Neural progenitor cell (in vitro differentiated cells): ENCODE measurements around the gene NCKIPSD. TPM values are rescaled to one million over a fixed set of nuclear protein-coding genes. Genes with fewer than 3 reads are reported as not detected.

Experiments
- DNase-seq: peaks from one replicate; pipeline ENCODE4 v3.0.0-alpha.2; 2016; ENCODE audit warnings: low spot score
- H2AFZ ChIP-seq: fragments of 200-600 bp; sonication (generic); replicated peaks from 2 replicates; pipeline ENCODE4 v1.6.1; 2016; ENCODE audit warnings: antibody characterized with exemption
- H3F3A ChIP-seq: fragments of 200-600 bp; sonication (generic); 2 replicates; pipeline ENCODE4 v1.6.1; 2016; ENCODE audit warnings: antibody characterized with exemption, low read depth
- H3K27ac ChIP-seq: fragments of 200-600 bp; sonication (generic); 2 replicates; pipeline ENCODE4 v1.5.1; 2016; ENCODE audit warnings: mild to moderate bottlenecking
- H3K27me3 ChIP-seq: fragments of 200-600 bp; sonication (generic); 2 replicates; pipeline ENCODE4 v1.6.1; 2016; ENCODE audit warnings: mild to moderate bottlenecking, moderate library complexity
- H3K36me3 ChIP-seq: fragments of 200-600 bp; sonication (generic); 2 replicates; pipeline ENCODE4 v1.5.1; 2016
- H3K4me1 ChIP-seq: fragments of 200-600 bp; sonication (generic); 2 replicates; pipeline ENCODE4 v1.6.1; 2016; ENCODE audit warnings: mixed run types
- H3K4me2 ChIP-seq: fragments of 200-600 bp; sonication (generic); 2 replicates; pipeline ENCODE4 v1.6.1; 2016
- H3K4me3 ChIP-seq: fragments of 200-600 bp; sonication (generic); 2 replicates; pipeline ENCODE4 v1.5.1; 2016
- H3K79me2 ChIP-seq: fragments of 200-600 bp; sonication (generic); 2 replicates; pipeline ENCODE4 v1.6.1; 2016; ENCODE audit warnings: low read depth
- H3K9ac ChIP-seq: fragments of 200-600 bp; sonication (generic); 2 replicates; pipeline ENCODE4 v1.6.1; 2016
- H3K9me3 ChIP-seq: fragments of 200-600 bp; sonication (generic); 2 replicates; pipeline ENCODE4 v1.5.1; 2016; ENCODE audit warnings: low read depth
- H4K20me1 ChIP-seq: fragments of 200-600 bp; sonication (generic); 2 replicates; pipeline ENCODE4 v1.6.1; 2016; ENCODE audit warnings: low read depth
- H3K27ac Mint-ChIP-seq: 3 replicates; pipeline ENCODE4 v1.8.0; 2021; ENCODE audit warnings: mixed read lengths
- H3K27me3 Mint-ChIP-seq: 2 replicates; pipeline ENCODE4 v1.8.0; 2022; ENCODE audit warnings: low read depth, mild to moderate bottlenecking, inconsistent platforms, moderate library complexity, mixed read lengths; ENCODE audit not compliant: insufficient read depth
- H3K36me3 Mint-ChIP-seq: 3 replicates; pipeline ENCODE4 v1.8.0; 2021; ENCODE audit warnings: mixed read lengths
- H3K4me1 Mint-ChIP-seq: 3 replicates; pipeline ENCODE4 v1.8.0; 2021; ENCODE audit warnings: mixed read lengths
- H3K4me3 Mint-ChIP-seq: 3 replicates; pipeline ENCODE4 v1.8.0; 2021; ENCODE audit warnings: mild to moderate bottlenecking, moderate library complexity, mixed read lengths
- H3K9me3 Mint-ChIP-seq: 3 replicates; pipeline ENCODE4 v1.8.0; 2020; ENCODE audit warnings: mixed read lengths
- EZH2 ChIP-seq: fragments of 200-600 bp; sonication (generic); IDR thresholded peaks from 2 replicates; pipeline ENCODE4 v1.6.1; 2017; ENCODE audit warnings: antibody characterized with exemption, mild to moderate bottlenecking, moderate library complexity
- EZH2phosphoT487 ChIP-seq: fragments of 200-600 bp; sonication (generic); IDR thresholded peaks from 2 replicates; pipeline ENCODE4 v1.6.1; 2017; ENCODE audit warnings: antibody characterized with exemption
- total RNA-seq: library from RNA; depleted of rRNA; stranded (reverse); fragments of >200 nt; gene quantifications from 2 replicates; pipeline ENCODE4 v1.2.3, GENCODE V29; 2015; ENCODE audit warnings: low replicate concordance
- TF ChIP-seq, protein P1 (sequence below): fragments of 200-600 bp; sonication (generic); IDR thresholded peaks from 2 replicates; pipeline ENCODE4 v1.5.1; 2017; ENCODE audit warnings: antibody characterized with exemption, mild to moderate bottlenecking

NCKIPSD gene
- total RNA-seq, 1 donor from 2014 or later = 32.8 TPM

DNA sequence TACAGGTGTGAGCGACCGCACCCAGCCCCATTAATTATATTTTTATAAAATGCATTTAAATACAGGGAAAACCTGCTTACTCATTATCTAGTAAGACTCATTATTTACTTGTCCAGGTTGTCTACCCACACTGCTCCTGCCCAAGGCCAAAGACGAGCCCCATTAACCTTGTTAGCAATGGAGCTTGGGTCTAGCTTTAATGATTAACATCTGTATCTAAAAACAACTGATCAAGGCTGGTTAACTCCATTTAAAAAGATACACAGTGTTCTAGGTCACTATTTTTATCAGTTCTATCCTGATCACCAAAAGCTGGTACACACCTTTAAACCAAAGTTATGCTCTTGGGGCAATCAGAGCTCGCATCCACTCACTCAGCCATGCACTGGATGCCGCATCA lies 10.4 kb upstream of the NCKIPSD start:
- H3K4me1 Mint-ChIP-seq = peaks cover 17% of the 10 kb centered on the region
- H3K36me3 ChIP-seq = peaks cover 17% of the 10 kb centered on the region
- H3K9me3 ChIP-seq = no peaks in the 10 kb centered on the region
- H3K27ac Mint-ChIP-seq = no peak overlapping the region
- no peaks in the 10 kb centered on the region for H3K9me3 Mint-ChIP-seq
- H3K4me3 Mint-ChIP-seq = peak overlapping the region; percentile 18
- H3K79me2 ChIP-seq = peaks cover 96% of the 10 kb centered on the region
- no peak for DNase-seq
- peaks cover 36% of the 10 kb centered on the region for H3K36me3 Mint-ChIP-seq
- H3K4me1 ChIP-seq = peaks cover 23% of the 10 kb centered on the region
- H3K27ac ChIP-seq = no peak overlapping the region
- no peak overlapping the region for H2AFZ ChIP-seq
- peaks cover 100% of the 10 kb centered on the region for H4K20me1 ChIP-seq
- H3K9ac ChIP-seq = no peak overlapping the region
- TF ChIP-seq EZH2phosphoT487 (no peak), EZH2 (no peak)
- TF ChIP-seq, protein P1, sequence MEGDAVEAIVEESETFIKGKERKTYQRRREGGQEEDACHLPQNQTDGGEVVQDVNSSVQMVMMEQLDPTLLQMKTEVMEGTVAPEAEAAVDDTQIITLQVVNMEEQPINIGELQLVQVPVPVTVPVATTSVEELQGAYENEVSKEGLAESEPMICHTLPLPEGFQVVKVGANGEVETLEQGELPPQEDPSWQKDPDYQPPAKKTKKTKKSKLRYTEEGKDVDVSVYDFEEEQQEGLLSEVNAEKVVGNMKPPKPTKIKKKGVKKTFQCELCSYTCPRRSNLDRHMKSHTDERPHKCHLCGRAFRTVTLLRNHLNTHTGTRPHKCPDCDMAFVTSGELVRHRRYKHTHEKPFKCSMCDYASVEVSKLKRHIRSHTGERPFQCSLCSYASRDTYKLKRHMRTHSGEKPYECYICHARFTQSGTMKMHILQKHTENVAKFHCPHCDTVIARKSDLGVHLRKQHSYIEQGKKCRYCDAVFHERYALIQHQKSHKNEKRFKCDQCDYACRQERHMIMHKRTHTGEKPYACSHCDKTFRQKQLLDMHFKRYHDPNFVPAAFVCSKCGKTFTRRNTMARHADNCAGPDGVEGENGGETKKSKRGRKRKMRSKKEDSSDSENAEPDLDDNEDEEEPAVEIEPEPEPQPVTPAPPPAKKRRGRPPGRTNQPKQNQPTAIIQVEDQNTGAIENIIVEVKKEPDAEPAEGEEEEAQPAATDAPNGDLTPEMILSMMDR = no peak
- H3K27me3 ChIP-seq = no peaks in the 10 kb centered on the region
- H3K4me3 ChIP-seq = no peak overlapping the region
- H3F3A ChIP-seq = peaks cover 75% of the 10 kb centered on the region
- H3K4me2 ChIP-seq = peak overlapping the region; percentile 32
- peaks cover 2% of the 10 kb centered on the region for H3K27me3 Mint-ChIP-seq

DNA sequence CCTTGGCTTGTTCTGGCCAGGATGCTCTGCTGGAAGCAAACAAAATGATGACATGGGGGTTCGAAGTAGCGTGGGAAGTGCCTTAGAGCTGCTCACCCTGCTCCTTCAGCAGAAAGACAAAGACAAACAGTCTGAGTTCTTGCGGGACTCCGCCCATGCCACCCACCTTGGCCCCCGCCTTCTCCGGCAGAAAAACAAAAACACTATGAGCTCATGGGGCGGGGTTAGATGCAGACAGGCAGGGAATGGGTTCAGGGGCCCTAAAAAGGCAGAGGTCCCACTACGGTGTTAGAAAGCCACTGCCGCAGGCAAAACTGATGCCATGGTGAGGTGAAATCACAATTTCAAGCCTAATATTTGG lies 9.7 kb upstream of the NCKIPSD start:
- H3K27me3 ChIP-seq = no peaks in the 10 kb centered on the region
- Mint-ChIP-seq H3K4me3 (peak overlapping the region; percentile 63), H3K4me1 (peaks cover 17% of the 10 kb centered on the region), H3K9me3 (no peaks in the 10 kb centered on the region), H3K27me3 (peaks cover 2% of the 10 kb centered on the region), H3K27ac (no peak overlapping the region), H3K36me3 (peaks cover 41% of the 10 kb centered on the region)
- peak overlapping the region; percentile 32 for H3K4me2 ChIP-seq
- TF ChIP-seq EZH2 = no peak
- no peak for TF ChIP-seq EZH2phosphoT487
- TF ChIP-seq, protein P1 = no peak
- peaks cover 23% of the 10 kb centered on the region for H3K4me1 ChIP-seq
- H3K9ac ChIP-seq = no peak overlapping the region
- peaks cover 20% of the 10 kb centered on the region for H3K36me3 ChIP-seq
- H2AFZ ChIP-seq = no peak overlapping the region
- H3F3A ChIP-seq = peaks cover 73% of the 10 kb centered on the region
- peak; percentile 79 for DNase-seq
- no peaks in the 10 kb centered on the region for H3K9me3 ChIP-seq
- peaks cover 92% of the 10 kb centered on the region for H3K79me2 ChIP-seq
- H4K20me1 ChIP-seq = peaks cover 100% of the 10 kb centered on the region
- H3K27ac ChIP-seq = peak overlapping the region; percentile 81
- no peak overlapping the region for H3K4me3 ChIP-seq

DNA sequence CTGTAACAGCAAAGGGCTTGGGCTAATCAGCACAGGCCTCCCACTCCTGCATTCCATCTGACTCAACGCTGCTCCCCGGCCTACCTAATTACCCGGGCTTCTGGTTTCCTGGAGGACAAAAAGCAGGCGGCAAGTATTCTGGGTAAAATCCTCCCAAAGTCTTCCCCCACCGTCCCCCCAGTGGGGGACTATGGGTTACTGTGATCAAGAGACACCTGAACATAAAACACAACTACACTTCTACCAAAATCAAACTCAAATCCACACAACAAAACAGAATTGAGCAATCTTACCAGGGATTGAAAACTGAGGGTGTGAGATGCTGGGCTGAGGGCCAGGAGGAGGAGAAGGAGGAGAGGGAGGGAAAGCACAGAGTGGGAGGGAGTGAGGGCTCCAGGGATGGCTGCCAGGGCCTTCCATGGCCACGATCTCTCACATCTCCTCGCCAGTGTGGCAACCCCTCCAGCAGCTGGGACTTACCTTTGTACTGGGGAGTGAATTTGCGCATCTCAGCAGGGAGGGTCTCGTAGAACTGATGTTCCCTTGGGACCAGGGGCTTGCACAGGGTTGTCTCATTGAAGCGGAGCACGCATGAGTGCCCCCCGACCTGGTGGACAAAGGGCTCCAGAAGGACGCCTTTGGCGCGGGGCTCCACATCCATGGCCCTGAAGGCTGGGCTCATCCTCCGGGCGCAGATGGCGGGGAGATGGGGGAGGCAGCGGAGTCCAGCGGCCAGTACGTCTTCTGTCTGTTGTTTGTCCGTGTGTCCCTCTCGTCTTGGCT lies 9.1 kb upstream of the NCKIPSD start:
- H3K36me3 Mint-ChIP-seq = peaks cover 45% of the 10 kb centered on the region
- no peak overlapping the region for H3K4me3 Mint-ChIP-seq
- peaks cover 23% of the 10 kb centered on the region for H3K4me1 ChIP-seq
- H3K4me3 ChIP-seq = no peak overlapping the region
- H3K27ac ChIP-seq = peak overlapping the region; percentile 81
- peaks cover 17% of the 10 kb centered on the region for H3K4me1 Mint-ChIP-seq
- H3K9me3 ChIP-seq = no peaks in the 10 kb centered on the region
- H3F3A ChIP-seq = peaks cover 78% of the 10 kb centered on the region
- no peaks in the 10 kb centered on the region for H3K27me3 ChIP-seq
- no peak overlapping the region for H3K9ac ChIP-seq
- no peak overlapping the region for H2AFZ ChIP-seq
- H3K79me2 ChIP-seq = peaks cover 86% of the 10 kb centered on the region
- DNase-seq = peak; percentile 45
- TF ChIP-seq EZH2 (no peak), EZH2phosphoT487 (no peak)
- TF ChIP-seq, protein P1 = no peak
- peaks cover 2% of the 10 kb centered on the region for H3K27me3 Mint-ChIP-seq
- peaks cover 20% of the 10 kb centered on the region for H3K36me3 ChIP-seq
- H3K9me3 Mint-ChIP-seq = no peaks in the 10 kb centered on the region
- peaks cover 100% of the 10 kb centered on the region for H4K20me1 ChIP-seq
- peak overlapping the region; percentile 54 for H3K27ac Mint-ChIP-seq
- peak overlapping the region; percentile 32 for H3K4me2 ChIP-seq
